ENCODE measurements around the gene COX4I1. TPM values are rescaled to one million over a fixed set of nuclear protein-coding genes. Genes with fewer than 3 reads are reported as not detected.

Gene COX4I1
- total RNA-seq, 1 donor from 2014 or later, result 459 TPM

DNA sequence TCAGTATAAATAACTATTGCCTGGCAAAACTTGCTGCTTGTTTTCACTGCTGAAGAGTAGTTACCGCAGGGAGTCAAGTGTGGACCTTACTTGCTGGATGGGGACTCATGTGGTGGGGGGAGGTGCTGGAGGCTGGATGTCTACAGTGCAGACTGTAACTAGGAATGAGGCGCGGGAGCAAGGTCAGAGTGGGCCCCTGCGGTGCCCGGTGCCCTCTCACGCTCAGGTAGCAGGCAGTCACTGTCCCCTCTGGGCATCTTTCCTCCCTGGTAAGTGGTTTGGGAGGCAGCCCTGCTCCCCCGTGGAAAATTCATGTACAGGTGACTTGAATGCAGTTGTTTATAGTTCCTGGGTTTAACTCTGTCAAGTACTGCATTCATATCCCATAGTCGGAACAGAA lies 4.8 kb upstream of the COX4I1 start:
- Mint-ChIP-seq H3K27me3 (ENCODE audit: low read depth, unreplicated experiment) (no peaks in the 10 kb centered on the region), H3K4me1 (ENCODE audit: low read depth, unreplicated experiment) (peaks cover 14% of the 10 kb centered on the region), H3K27ac (ENCODE audit: unreplicated experiment) (no peak overlapping the region), H3K4me3 (ENCODE audit: unreplicated experiment) (no peak overlapping the region), H3K9me3 (ENCODE audit: unreplicated experiment) (no peaks in the 10 kb centered on the region), H3K36me3 (ENCODE audit: low read depth, unreplicated experiment) (peaks cover 21% of the 10 kb centered on the region)
- Histone ChIP-seq H3K79me2 (ENCODE audit: insufficient read depth, low read length) (peaks cover 100% of the 10 kb centered on the region), H3K27me3 (ENCODE audit: insufficient read depth, low read length) (no peaks in the 10 kb centered on the region), H3K9ac (ENCODE audit: low read length) (no peak overlapping the region), H3K36me3 (ENCODE audit: insufficient read depth, low read length) (peaks cover 18% of the 10 kb centered on the region), H3K4me3 (ENCODE audit: insufficient read depth, low read depth, low read length) (no peak overlapping the region), H3K9me3 (ENCODE audit: insufficient read depth, low read depth, low read length) (no peaks in the 10 kb centered on the region), H4K20me1 (ENCODE audit: insufficient read depth, low read length) (peaks cover 88% of the 10 kb centered on the region), H3K4me1 (ENCODE audit: insufficient read depth, low read length) (peaks cover 7% of the 10 kb centered on the region), H3K4me2 (ENCODE audit: low read length) (no peak overlapping the region), H2AFZ (ENCODE audit: low read depth, low read length) (no peak overlapping the region), H3K27ac (ENCODE audit: low read depth, low read length) (no peak overlapping the region)
- DNase-seq (ENCODE audit: low read depth) (no peak), FAIRE-seq (no peak)
- no peak for TF ChIP-seq CTCF (IDR thresholded peaks at IDR 0.05; ENCODE audit: insufficient read depth, low read depth, low read length)
- TF ChIP-seq EZH2 (IDR thresholded peaks at IDR 0.05; ENCODE audit: insufficient read depth, low read length), result no peak

- TF ChIP-seq CTCF (IDR thresholded peaks at IDR 0.05; ENCODE audit: insufficient read depth, low read depth, low read length), result no peak
- TF ChIP-seq EZH2 (IDR thresholded peaks at IDR 0.05; ENCODE audit: insufficient read depth, low read length), result no peak
- Histone ChIP-seq H2AFZ (ENCODE audit: low read depth, low read length) (no peak overlapping the region), H3K4me1 (ENCODE audit: insufficient read depth, low read length) (peaks cover 7% of the 10 kb centered on the region), H3K36me3 (ENCODE audit: insufficient read depth, low read length) (peaks cover 18% of the 10 kb centered on the region), H3K27me3 (ENCODE audit: insufficient read depth, low read length) (no peaks in the 10 kb centered on the region), H3K4me3 (ENCODE audit: insufficient read depth, low read depth, low read length) (no peak overlapping the region), H3K27ac (ENCODE audit: low read depth, low read length) (no peak overlapping the region), H4K20me1 (ENCODE audit: insufficient read depth, low read length) (peaks cover 86% of the 10 kb centered on the region), H3K9me3 (ENCODE audit: insufficient read depth, low read depth, low read length) (no peaks in the 10 kb centered on the region), H3K9ac (ENCODE audit: low read length) (no peak overlapping the region), H3K4me2 (ENCODE audit: low read length) (no peak overlapping the region), H3K79me2 (ENCODE audit: insufficient read depth, low read length) (peaks cover 100% of the 10 kb centered on the region)
- Mint-ChIP-seq H3K27ac (ENCODE audit: unreplicated experiment) (no peak overlapping the region), H3K27me3 (ENCODE audit: low read depth, unreplicated experiment) (no peaks in the 10 kb centered on the region), H3K4me1 (ENCODE audit: low read depth, unreplicated experiment) (peaks cover 22% of the 10 kb centered on the region), H3K4me3 (ENCODE audit: unreplicated experiment) (no peak overlapping the region), H3K36me3 (ENCODE audit: low read depth, unreplicated experiment) (peaks cover 23% of the 10 kb centered on the region), H3K9me3 (ENCODE audit: unreplicated experiment) (no peaks in the 10 kb centered on the region)
- FAIRE-seq, result no peak
- DNase-seq (ENCODE audit: low read depth), result no peak
Observed at GRCh38 chr16:85796152-85796551, 3.3 kb upstream of the COX4I1 start.

DNA sequence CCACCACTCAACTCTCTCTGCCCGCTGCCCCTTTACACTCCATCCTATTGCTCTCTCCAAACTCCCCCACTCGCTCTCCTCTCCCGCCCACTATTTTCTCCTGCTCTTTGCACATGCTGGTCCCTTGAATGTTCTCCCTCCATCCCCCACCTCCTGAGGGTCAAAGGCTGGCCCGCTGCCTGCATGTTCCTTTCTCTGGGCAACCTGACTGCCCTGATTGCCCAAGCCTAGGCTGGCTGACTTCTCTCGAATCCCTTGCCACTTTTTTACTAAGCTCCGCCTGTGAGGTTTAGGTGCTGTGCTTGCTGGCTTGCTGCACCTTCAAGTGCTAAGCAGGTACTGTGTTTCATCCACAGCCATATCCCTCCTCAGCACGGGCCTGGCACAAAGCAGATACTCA lies 2.9 kb upstream of the COX4I1 start:
- Histone ChIP-seq H3K79me2 (ENCODE audit: insufficient read depth, low read length) (peaks cover 100% of the 10 kb centered on the region), H3K4me1 (ENCODE audit: insufficient read depth, low read length) (peaks cover 7% of the 10 kb centered on the region), H3K36me3 (ENCODE audit: insufficient read depth, low read length) (peaks cover 22% of the 10 kb centered on the region), H3K27ac (ENCODE audit: low read depth, low read length) (no peak overlapping the region), H3K4me2 (ENCODE audit: low read length) (no peak overlapping the region), H3K4me3 (ENCODE audit: insufficient read depth, low read depth, low read length) (no peak overlapping the region), H3K9ac (ENCODE audit: low read length) (no peak overlapping the region), H3K27me3 (ENCODE audit: insufficient read depth, low read length) (no peaks in the 10 kb centered on the region), H4K20me1 (ENCODE audit: insufficient read depth, low read length) (peaks cover 86% of the 10 kb centered on the region), H2AFZ (ENCODE audit: low read depth, low read length) (no peak overlapping the region), H3K9me3 (ENCODE audit: insufficient read depth, low read depth, low read length) (no peaks in the 10 kb centered on the region)
- Mint-ChIP-seq H3K36me3 (ENCODE audit: low read depth, unreplicated experiment) (peaks cover 22% of the 10 kb centered on the region), H3K9me3 (ENCODE audit: unreplicated experiment) (no peaks in the 10 kb centered on the region), H3K27me3 (ENCODE audit: low read depth, unreplicated experiment) (no peaks in the 10 kb centered on the region), H3K4me1 (ENCODE audit: low read depth, unreplicated experiment) (peaks cover 25% of the 10 kb centered on the region), H3K27ac (ENCODE audit: unreplicated experiment) (no peak overlapping the region), H3K4me3 (ENCODE audit: unreplicated experiment) (no peak overlapping the region)
- no peak for FAIRE-seq
- no peak for DNase-seq (ENCODE audit: low read depth)
- no peak for TF ChIP-seq CTCF (IDR thresholded peaks at IDR 0.05; ENCODE audit: insufficient read depth, low read depth, low read length)
- TF ChIP-seq EZH2 (IDR thresholded peaks at IDR 0.05; ENCODE audit: insufficient read depth, low read length), result no peak

All from astrocyte (in vitro differentiated cells and primary cell).